ENCODE measurements around the gene TMEM25. TPM values are rescaled to one million over a fixed set of nuclear protein-coding genes. Genes with fewer than 3 reads are reported as not detected.
"Not testable (repeated sequence)": the region's sequence is repeated elsewhere in the genome, so short reads cannot be mapped to it uniquely, and the experiment has no call there.

TMEM25 gene
- total RNA-seq (14.1 TPM), polyA plus RNA-seq (23.9 TPM)

- no peak for DNase-seq (ENCODE audit: extremely low spot score)
- WGBS = 2% methylated on average over 94 of the region's 94 CpGs
Measured at GRCh38 chr11:118530683-118531596, at the start of gene TMEM25. TSS of gene TMEM25 (plus strand) at chr11:118531192. CDS start at chr11:118531802, 610 bp downstream.

GRCh38 chr11:118481238-118481637 lies 49.8 kb upstream of the TMEM25 start:
- H3K4me1 ChIP-seq (ENCODE audit: insufficient read depth); DNase-seq (ENCODE audit: extremely low spot score); H3K4me3 ChIP-seq (ENCODE audit: low read depth, low read length); H3K27ac ChIP-seq (ENCODE audit: low read depth); H3K36me3 ChIP-seq (ENCODE audit: insufficient read depth): not testable (repeated sequence)
- 99% methylated on average over 1 of the region's 1 CpG for WGBS

More at GRCh38 chr11:118530683-118531596, at the start of gene TMEM25:
- Histone ChIP-seq H3K36me3 (ENCODE audit: insufficient read depth) (no peaks in the 10 kb centered on the region), H3K27ac (ENCODE audit: low read depth) (peak within 1 kb of the TSS; percentile 43), H3K4me3 (ENCODE audit: low read depth, low read length) (peak within 1 kb of the TSS; percentile 88), H3K4me1 (ENCODE audit: insufficient read depth) (no peaks in the 10 kb centered on the region)

GRCh38 chr11:118484405-118484804 lies 46.6 kb upstream of the TMEM25 start:
- no peaks in the 10 kb centered on the region for H3K4me1 ChIP-seq (ENCODE audit: insufficient read depth)
- no peak overlapping the region for H3K4me3 ChIP-seq (ENCODE audit: low read depth, low read length)
- 96% methylated on average over 3 of the region's 3 CpGs for WGBS
- H3K36me3 ChIP-seq (ENCODE audit: insufficient read depth) = peaks cover 2% of the 10 kb centered on the region
- no peak overlapping the region for H3K27ac ChIP-seq (ENCODE audit: low read depth)
- no peak for DNase-seq (ENCODE audit: extremely low spot score)

DNA sequence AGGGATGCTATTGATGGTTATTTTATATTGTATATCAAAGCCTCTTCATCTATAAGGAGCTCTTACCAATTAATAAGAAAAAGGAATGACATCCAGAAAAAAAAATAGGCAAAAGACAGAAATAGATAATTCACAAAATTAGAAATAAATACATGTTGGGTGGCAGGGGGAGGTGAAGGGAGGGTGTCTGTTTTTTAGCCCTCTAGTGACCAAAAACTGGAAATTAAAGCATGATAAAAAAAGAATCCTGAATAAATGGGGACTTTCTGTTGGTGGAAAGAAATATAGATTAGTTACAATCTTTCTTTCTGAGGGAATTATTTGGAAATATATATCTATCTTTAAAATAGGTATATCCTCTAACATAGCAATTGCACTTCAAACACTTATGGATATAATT lies 45.7 kb upstream of the TMEM25 start:
- Histone ChIP-seq H3K4me1 (ENCODE audit: insufficient read depth) (no peaks in the 10 kb centered on the region), H3K4me3 (ENCODE audit: low read depth, low read length) (no peak overlapping the region), H3K36me3 (ENCODE audit: insufficient read depth) (peaks cover 2% of the 10 kb centered on the region), H3K27ac (ENCODE audit: low read depth) (no peak overlapping the region)
- no peak for DNase-seq (ENCODE audit: extremely low spot score)

DNA sequence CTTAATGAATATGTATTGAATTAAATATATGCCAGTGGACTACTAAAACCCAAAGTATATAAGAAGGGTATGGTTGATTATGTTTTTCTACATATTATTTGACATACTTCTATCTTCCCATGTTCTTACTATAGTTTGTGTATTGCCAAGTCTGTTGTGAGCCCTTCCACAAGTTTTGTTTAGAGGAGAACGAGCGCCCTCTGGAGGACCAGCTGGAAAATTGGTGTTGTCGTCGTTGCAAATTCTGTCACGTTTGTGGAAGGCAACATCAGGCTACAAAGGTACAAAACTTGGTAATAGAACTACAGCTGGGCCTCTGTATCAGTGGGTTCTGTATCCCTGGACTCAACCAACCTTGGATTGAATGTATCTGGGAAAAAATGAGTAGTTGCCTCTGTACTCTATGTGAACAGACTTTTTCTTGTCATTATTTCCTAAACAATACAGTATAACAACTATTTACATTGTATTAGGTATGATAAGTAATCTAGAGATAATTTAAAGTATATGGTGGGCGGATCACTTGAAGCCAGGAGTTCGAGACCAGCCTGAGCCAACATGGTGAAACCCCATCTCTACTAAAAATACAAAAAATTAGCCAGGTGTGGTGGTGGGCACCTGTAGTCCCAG lies 42.4 kb upstream of the TMEM25 start:
- Histone ChIP-seq H3K27ac (ENCODE audit: low read depth) (no peak overlapping the region), H3K36me3 (ENCODE audit: insufficient read depth) (peaks cover 8% of the 10 kb centered on the region), H3K4me1 (ENCODE audit: insufficient read depth) (no peaks in the 10 kb centered on the region), H3K4me3 (ENCODE audit: low read depth, low read length) (no peak overlapping the region)
- peak; percentile 47 for DNase-seq (ENCODE audit: extremely low spot score)
- WGBS = 27% methylated on average over 7 of the region's 7 CpGs

- WGBS = 81% methylated on average over 4 of the region's 4 CpGs
- Histone ChIP-seq H3K36me3 (ENCODE audit: insufficient read depth) (peaks cover 8% of the 10 kb centered on the region), H3K4me1 (ENCODE audit: insufficient read depth) (no peaks in the 10 kb centered on the region), H3K27ac (ENCODE audit: low read depth) (no peak overlapping the region), H3K4me3 (ENCODE audit: low read depth, low read length) (no peak overlapping the region)
- DNase-seq (ENCODE audit: extremely low spot score) = no peak
Measured at GRCh38 chr11:118491041-118491440, 40.0 kb upstream of the TMEM25 start.

DNA sequence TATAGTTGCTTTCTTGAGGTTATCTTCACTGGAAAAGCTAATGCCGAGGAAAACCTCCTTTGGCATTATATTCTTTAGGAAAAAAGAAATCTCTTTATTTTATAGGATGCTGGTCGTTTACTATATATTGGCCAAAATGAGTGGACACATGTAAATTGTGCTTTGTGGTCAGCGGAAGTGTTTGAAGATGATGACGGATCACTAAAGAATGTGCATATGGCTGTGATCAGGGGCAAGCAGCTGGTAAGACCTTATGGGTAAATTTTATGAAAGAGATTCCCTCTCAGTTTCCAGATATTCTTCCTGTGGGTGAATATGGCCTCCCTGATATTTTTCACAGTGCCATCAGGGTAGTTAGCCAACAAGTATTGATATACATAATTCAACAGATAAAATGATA lies 33.2 kb upstream of the TMEM25 start:
- 80% methylated on average over 4 of the region's 4 CpGs for WGBS
- H3K27ac ChIP-seq (ENCODE audit: low read depth) = no peak overlapping the region
- DNase-seq (ENCODE audit: extremely low spot score) = no peak
- H3K4me3 ChIP-seq (ENCODE audit: low read depth, low read length) = no peak overlapping the region
- no peaks in the 10 kb centered on the region for H3K4me1 ChIP-seq (ENCODE audit: insufficient read depth)
- H3K36me3 ChIP-seq (ENCODE audit: insufficient read depth) = peaks cover 14% of the 10 kb centered on the region

GRCh38 chr11:118503216-118503615 lies 27.8 kb upstream of the TMEM25 start:
- Histone ChIP-seq H3K4me3 (ENCODE audit: low read depth, low read length) (no peak overlapping the region), H3K27ac (ENCODE audit: low read depth) (no peak overlapping the region), H3K4me1 (ENCODE audit: insufficient read depth) (no peaks in the 10 kb centered on the region), H3K36me3 (ENCODE audit: insufficient read depth) (peaks cover 11% of the 10 kb centered on the region)
- 61% methylated on average over 3 of the region's 3 CpGs for WGBS
- DNase-seq (ENCODE audit: extremely low spot score) = no peak

DNA sequence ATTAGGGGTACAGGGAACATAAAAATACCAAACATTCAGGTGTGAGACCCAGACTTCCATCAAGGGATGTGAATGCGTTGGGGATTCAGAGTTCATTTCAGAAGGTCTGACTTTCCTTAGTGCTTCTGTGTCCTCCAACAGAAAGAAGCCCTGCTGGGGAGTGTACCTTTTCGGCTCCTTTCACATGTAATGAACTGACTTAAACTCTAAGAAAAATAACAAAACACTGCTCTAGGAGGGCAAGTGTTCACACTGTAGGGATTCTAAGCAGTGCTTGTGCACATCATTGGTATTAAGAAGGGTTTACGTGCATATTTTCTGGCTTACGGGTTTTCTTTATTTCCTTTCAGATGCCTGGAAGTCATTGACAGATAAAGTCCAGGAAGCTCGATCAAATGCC lies 19.4 kb upstream of the TMEM25 start:
- Histone ChIP-seq H3K4me1 (ENCODE audit: insufficient read depth) (no peaks in the 10 kb centered on the region), H3K36me3 (ENCODE audit: insufficient read depth) (peaks cover 7% of the 10 kb centered on the region), H3K4me3 (ENCODE audit: low read depth, low read length) (no peak overlapping the region), H3K27ac (ENCODE audit: low read depth) (no peak overlapping the region)
- WGBS = 83% methylated on average over 5 of the region's 5 CpGs
- no peak for DNase-seq (ENCODE audit: extremely low spot score)

- Histone ChIP-seq H3K4me3 (ENCODE audit: low read depth, low read length) (no peak overlapping the region), H3K27ac (ENCODE audit: low read depth) (no peak overlapping the region), H3K36me3 (ENCODE audit: insufficient read depth) (peaks cover 9% of the 10 kb centered on the region), H3K4me1 (ENCODE audit: insufficient read depth) (no peaks in the 10 kb centered on the region)
- DNase-seq (ENCODE audit: extremely low spot score) = no peak
- WGBS = 76% methylated on average over 7 of the region's 7 CpGs
Measured at GRCh38 chr11:118514103-118514502, 16.9 kb upstream of the TMEM25 start.

DNA sequence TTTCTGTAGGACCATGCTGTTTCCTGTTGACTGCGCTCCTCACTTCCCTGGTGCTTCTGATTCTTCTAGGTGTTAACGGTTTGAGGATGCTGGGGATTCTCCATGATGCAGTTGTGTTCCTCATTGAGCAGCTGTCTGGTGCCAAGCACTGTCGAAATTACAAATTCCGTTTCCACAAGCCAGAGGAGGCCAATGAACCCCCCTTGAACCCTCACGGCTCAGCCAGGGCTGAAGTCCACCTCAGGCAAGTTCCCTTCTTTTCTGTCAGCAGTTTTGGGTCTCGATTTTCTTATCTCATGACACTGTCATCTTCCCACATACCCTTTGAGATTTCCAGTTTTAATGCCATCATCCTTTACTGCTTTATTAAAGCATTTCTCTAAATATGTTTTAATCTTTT lies 11.4 kb upstream of the TMEM25 start:
- Histone ChIP-seq H3K4me1 (ENCODE audit: insufficient read depth) (no peaks in the 10 kb centered on the region), H3K27ac (ENCODE audit: low read depth) (no peak overlapping the region), H3K4me3 (ENCODE audit: low read depth, low read length) (no peak overlapping the region), H3K36me3 (ENCODE audit: insufficient read depth) (peaks cover 7% of the 10 kb centered on the region)
- WGBS = 90% methylated on average over 6 of the region's 6 CpGs
- no peak for DNase-seq (ENCODE audit: extremely low spot score)

- WGBS = 76% methylated on average over 13 of the region's 13 CpGs
- Histone ChIP-seq H3K4me3 (ENCODE audit: low read depth, low read length) (no peak overlapping the region), H3K36me3 (ENCODE audit: insufficient read depth) (peaks cover 5% of the 10 kb centered on the region), H3K27ac (ENCODE audit: low read depth) (no peak overlapping the region), H3K4me1 (ENCODE audit: insufficient read depth) (no peaks in the 10 kb centered on the region)
- no peak for DNase-seq (ENCODE audit: extremely low spot score)
Measured at GRCh38 chr11:118521892-118522311, 9.1 kb upstream of the TMEM25 start.

GRCh38 chr11:118522571-118523072 lies 8.4 kb upstream of the TMEM25 start:
- Histone ChIP-seq H3K36me3 (ENCODE audit: insufficient read depth) (peaks cover 3% of the 10 kb centered on the region), H3K4me3 (ENCODE audit: low read depth, low read length) (no peak overlapping the region), H3K4me1 (ENCODE audit: insufficient read depth) (no peaks in the 10 kb centered on the region), H3K27ac (ENCODE audit: low read depth) (no peak overlapping the region)
- 45% methylated on average over 6 of the region's 6 CpGs for WGBS
- no peak for DNase-seq (ENCODE audit: extremely low spot score)

DNA sequence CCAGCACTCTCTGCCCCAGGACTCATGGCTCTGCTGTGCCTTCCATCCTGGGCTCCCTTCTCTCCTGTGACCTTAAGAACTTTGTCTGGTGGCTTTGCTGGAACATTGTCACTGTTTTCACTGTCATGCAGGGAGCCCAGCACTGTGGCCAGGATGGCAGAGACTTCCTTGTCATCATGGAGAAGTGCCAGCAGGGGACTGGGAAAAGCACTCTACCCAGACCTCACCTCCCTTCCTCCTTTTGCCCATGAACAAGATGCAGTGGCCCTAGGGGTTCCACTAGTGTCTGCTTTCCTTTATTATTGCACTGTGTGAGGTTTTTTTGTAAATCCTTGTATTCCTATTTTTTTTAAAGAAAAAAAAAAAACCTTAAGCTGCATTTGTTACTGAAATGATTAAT lies 6.6 kb upstream of the TMEM25 start:
- Histone ChIP-seq H3K4me3 (ENCODE audit: low read depth, low read length) (no peak overlapping the region), H3K36me3 (ENCODE audit: insufficient read depth) (peaks cover 3% of the 10 kb centered on the region), H3K4me1 (ENCODE audit: insufficient read depth) (no peaks in the 10 kb centered on the region), H3K27ac (ENCODE audit: low read depth) (no peak overlapping the region)
- no peak for DNase-seq (ENCODE audit: extremely low spot score)
